Fibroblast of peridontal ligament (primary cell): ENCODE measurements around the gene BMERB1.
"Not testable (repeated sequence)": the region's sequence is repeated elsewhere in the genome, so short reads cannot be mapped to it uniquely, and the experiment has no call there.

Experiments used
- DNase-seq: peaks from one replicate; pipeline ENCODE4 v3.0.0-alpha.2; 2010; ENCODE audit errors: extremely low read depth

The BMERB1 gene

GRCh38 chr16:15434425-15435215 lies at the start of gene BMERB1:
TSS of gene BMERB1 (plus strand) at chr16:15434588. CDS start at chr16:15434654, 66 bp downstream.
- DNase-seq: peak; percentile 76

GRCh38 chr16:15388060-15388459 lies 46.3 kb upstream of the BMERB1 start:
- not testable (repeated sequence) for DNase-seq

- DNase-seq: not testable (repeated sequence)
Observed at GRCh38 chr16:15389916-15390315, 44.5 kb upstream of the BMERB1 start.

- DNase-seq: not testable (repeated sequence)
Observed at GRCh38 chr16:15393025-15393424, 41.4 kb upstream of the BMERB1 start.

- not testable (repeated sequence) for DNase-seq
Observed at GRCh38 chr16:15395631-15396508, 38.5 kb upstream of the BMERB1 start, which contains the start of gene MPV17L. TSS of gene MPV17L (plus strand) at chr16:15395754. CDS start at chr16:15395898, 144 bp downstream.

GRCh38 chr16:15396509-15396829 lies 37.9 kb upstream of the BMERB1 start:
- DNase-seq: not testable (repeated sequence)

GRCh38 chr16:15396948-15397594 lies 37.3 kb upstream of the BMERB1 start:
- DNase-seq: no peak

- no peak for DNase-seq
Observed at GRCh38 chr16:15398618-15399316, 35.6 kb upstream of the BMERB1 start.

- no peak for DNase-seq
Observed at GRCh38 chr16:15399317-15399716, 35.1 kb upstream of the BMERB1 start.

- not testable (repeated sequence) for DNase-seq
Observed at GRCh38 chr16:15400314-15400713, 34.1 kb upstream of the BMERB1 start.

- DNase-seq: no peak
Observed at GRCh38 chr16:15401972-15402371, 32.4 kb upstream of the BMERB1 start.

- peak; percentile 37 for DNase-seq
Observed at GRCh38 chr16:15403392-15403995, 30.9 kb upstream of the BMERB1 start.

- DNase-seq: not testable (repeated sequence)
Observed at GRCh38 chr16:15404091-15404490, 30.3 kb upstream of the BMERB1 start.

GRCh38 chr16:15404792-15405191 lies 29.6 kb upstream of the BMERB1 start:
- no peak for DNase-seq

- DNase-seq: not testable (repeated sequence)
Observed at GRCh38 chr16:15407756-15408155, 26.6 kb upstream of the BMERB1 start.

- not testable (repeated sequence) for DNase-seq
Observed at GRCh38 chr16:15409476-15409875, 24.9 kb upstream of the BMERB1 start.

GRCh38 chr16:15415511-15415985 lies 18.8 kb upstream of the BMERB1 start:
- DNase-seq: no peak

GRCh38 chr16:15417197-15417596 lies 17.2 kb upstream of the BMERB1 start:
- no peak for DNase-seq

GRCh38 chr16:15418206-15418605 lies 16.2 kb upstream of the BMERB1 start:
- peak; percentile 47 for DNase-seq

- DNase-seq: not testable (repeated sequence)
Observed at GRCh38 chr16:15421696-15422095, 12.7 kb upstream of the BMERB1 start.

- no peak for DNase-seq
Observed at GRCh38 chr16:15422222-15422621, 12.2 kb upstream of the BMERB1 start.
